GM18858 (cell line): ENCODE results near the gene MAP4K4.
A peak's percentile ranks its signal among the peaks of the same experiment; 100 is the strongest.
"Not testable (repeated sequence)": the region's sequence is repeated elsewhere in the genome, so short reads cannot be mapped to it uniquely, and the experiment has no call there.

Source experiments
- ATAC-seq: cut with Tn5 transposase; IDR thresholded peaks from one replicate; pipeline ENCODE4 v1.9.1; 2021; ENCODE audit not compliant: unreplicated experiment

MAP4K4 gene

DNA sequence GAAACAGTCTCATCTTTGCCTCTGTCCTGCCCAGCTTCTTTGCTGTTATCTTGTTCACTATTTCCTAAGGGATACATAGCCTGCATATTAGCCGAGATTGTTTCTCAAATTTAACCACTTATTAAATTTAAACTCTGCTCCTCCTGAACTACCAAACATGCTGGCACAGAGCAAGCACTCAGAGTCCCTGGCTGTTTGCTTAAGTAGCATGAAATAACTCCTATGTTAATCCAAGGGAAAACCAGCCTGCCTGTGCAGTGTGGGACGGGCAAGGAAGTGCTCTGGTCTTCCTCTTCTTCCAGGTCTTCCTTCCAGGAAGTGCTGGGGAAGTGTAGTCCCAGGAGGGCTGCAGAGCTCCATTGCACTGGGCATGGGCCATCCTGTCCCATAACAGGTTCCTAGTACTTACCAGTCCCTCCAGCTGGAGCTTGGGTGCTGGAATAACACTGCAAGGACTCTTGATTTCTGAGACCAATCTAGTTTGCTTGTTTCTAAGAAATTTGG is 198.4 kb downstream of the MAP4K4 start:
- ATAC-seq: no peak

DNA sequence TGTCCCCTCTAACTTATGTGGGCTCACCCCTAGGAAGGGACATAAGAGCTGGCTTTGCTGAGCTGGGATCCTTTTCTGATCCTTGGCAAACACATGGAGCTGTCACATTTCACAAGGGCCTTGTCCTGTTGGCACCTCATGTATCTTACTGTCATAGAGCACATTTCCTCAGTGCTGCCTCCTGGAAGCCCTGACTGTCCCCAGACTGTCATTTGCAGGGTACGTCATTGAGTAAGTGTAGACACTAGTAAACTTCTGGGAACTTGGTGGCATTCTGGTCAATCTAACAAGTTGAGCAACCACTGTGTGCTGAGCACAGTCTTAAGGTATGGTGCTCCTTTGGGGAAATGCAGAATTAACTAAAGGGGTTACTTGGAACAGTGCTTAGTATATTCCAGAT is 199.8 kb downstream of the MAP4K4 start:
- no peak for ATAC-seq

DNA sequence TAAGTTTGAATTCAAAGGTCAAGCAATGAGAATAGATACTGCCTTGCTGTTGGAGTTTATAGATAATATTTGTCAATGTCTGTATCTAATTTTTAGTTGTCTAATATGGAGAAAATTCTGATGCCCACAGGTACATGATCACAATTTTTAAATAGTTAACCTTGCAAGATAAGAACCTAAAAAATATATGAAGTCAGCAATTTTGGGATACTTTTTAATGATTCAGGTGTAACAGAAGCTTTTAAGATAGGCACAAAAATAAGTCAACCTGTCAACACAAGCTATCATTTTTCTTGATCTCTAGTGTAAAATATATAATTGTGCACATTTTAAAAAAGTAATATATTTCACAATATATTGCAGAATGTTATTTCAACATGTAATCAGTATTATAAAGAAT is 201.8 kb downstream of the MAP4K4 start:
- no peak for ATAC-seq

DNA sequence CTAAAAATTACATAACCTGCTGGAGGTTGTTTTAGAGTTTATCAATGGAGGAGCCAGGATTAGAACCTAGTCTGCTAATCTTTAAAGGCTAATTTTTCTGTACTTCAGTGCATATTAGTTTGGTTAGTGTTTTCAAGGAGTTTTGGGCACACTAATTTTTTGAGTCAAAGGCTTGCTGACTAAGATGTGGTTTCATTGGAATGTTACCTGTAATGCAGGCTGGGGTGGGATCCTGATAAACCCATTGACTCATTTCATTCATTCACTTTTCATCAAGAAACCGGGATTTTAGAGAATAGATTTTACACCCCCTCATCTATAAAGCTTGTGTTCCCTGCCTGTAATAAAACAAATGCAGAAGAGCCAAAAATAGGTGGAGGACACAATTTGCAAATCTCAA is 202.4 kb downstream of the MAP4K4 start:
- ATAC-seq: no peak

DNA sequence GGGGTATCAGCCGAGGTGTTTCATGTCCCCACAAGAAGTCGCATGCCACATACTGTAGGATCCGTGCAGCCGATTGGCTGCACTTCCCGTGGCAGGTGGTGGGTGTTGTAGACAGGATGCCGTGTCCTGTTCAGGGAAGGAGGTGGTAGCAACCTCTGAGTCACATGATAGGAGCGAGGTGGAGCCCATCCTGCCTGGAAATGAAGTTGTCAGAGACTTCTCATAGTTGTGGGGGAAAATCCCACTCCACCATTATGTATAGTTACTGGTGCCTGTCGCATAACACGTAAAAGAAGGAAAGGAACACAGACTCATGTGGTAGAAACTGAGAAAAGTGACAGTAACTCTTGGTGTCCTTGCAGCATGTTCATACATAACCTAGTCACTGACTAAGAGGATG is 202.9 kb downstream of the MAP4K4 start:
- ATAC-seq: peak; percentile 92

DNA sequence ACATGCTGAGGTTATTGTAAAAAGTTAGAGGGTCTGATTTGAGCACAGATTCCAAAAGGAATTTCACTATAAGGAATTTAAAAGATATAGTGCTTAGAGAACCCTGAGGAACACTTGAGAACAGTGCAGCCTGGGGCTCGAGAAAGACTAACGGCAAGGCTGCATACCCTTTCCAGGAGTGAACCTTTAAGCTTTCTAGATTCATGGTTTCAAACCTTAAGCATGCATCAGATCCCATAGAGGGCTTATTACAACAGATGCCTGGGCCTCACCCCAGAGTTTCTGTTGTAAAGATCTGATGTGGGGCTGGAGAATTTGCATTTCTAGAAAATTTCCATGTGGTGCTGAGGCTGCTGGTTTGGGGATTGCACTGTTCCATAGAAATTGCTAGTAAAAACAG is 203.7 kb downstream of the MAP4K4 start:
- ATAC-seq: no peak

DNA sequence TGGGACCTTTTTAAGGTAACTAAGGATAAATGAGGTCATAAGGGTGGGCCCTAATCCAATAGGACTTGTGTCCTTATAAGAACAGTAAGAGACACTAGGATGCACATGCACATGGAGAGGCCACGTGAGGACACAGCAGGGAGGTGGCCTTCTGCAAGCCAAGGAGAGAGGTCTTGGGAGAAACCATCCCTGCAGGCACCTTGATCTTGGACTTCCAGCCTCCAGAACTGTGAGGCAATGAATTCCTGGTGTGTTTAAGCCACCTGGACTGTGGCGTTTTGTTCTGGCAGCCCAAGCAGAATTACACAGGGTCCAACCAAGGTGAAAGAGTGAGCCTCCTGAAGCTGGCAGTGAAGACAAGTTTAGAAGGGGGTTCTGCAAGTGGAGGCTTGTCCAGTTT is 204.7 kb downstream of the MAP4K4 start:
- no peak for ATAC-seq

DNA sequence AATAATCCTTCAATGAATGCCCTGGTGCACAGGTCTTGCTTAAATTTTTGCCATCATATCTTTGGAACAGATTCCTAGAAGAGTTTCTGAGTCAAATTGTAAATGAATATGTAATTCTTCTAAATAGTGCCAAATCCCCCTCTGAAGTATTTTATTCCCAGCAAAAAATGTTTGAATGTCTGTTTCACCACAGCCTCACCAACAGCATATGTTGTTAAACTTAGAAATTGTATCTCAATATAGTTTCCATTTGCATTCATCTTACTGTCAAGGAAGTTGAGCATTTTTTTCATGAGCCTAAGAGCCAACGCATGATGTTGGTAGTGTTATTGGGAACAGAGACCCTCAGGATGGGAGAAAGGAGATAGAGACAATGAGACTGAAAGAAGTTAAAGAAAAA is 207.4 kb downstream of the MAP4K4 start:
- ATAC-seq: no peak

DNA sequence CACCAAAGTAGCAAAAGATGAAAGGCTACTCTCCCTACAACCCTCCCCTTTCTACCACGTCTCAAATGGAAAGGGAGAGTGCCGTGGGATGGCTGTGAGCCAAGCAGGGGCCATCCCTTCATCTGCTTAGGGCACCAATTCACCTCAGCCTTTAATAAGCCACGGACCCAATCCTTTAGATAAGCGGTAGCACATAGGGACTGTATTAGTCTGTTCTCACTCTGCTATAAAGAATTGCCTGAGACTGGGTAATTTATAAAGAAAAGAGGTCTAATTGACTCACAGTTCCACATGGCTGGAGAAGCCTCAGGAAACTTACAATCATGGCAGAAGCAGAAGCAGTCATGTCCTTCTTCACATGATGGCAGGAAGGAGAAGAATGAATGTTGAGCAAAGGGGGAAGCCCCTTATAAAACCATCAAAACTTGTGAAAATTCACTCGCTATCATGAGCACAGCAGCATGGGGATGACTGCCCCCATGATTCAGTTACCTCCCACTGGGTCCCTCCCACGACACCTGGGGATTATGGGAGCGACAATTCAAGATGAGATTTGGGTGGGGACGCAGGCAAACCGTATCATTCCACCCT is 208.3 kb downstream of the MAP4K4 start:
- ATAC-seq: no peak

DNA sequence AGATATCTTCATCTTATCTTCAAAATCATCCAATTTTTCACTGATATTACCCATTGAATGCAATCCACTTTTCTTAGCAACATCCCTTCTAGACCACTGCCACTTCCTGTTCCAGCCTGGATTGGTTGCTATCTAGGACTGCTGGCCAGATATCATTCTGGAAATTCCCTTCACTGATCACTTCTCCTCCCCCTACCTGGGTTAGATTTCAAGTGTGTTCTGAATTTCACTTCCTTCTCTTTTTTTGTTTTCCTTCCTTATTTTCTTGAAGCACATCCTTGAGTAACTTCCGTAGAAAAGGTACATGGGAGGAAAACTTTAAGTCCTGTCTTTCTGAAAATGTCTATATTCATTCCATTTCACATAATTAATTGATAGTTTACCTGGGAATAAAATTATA is 212.3 kb downstream of the MAP4K4 start:
- ATAC-seq: no peak

DNA sequence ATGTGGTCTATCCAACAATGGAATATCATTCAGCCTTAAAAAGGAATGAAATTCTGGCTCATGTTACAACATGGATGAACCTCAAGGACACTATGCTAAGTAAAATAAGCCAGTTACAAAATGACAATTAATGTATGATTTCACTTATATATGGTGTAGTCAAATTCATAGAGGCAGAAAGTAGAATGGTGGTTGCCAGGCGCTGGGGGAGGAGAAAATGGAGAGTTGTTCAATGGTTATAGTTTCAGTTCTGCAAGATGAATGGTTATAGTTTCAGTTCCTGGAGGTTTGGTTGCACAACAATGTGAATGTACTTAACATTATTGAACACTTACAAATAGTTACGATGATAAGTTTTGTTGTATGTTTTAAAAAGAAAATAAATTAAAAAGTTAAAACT is 215.0 kb downstream of the MAP4K4 start:
- ATAC-seq: peak; percentile 98

DNA sequence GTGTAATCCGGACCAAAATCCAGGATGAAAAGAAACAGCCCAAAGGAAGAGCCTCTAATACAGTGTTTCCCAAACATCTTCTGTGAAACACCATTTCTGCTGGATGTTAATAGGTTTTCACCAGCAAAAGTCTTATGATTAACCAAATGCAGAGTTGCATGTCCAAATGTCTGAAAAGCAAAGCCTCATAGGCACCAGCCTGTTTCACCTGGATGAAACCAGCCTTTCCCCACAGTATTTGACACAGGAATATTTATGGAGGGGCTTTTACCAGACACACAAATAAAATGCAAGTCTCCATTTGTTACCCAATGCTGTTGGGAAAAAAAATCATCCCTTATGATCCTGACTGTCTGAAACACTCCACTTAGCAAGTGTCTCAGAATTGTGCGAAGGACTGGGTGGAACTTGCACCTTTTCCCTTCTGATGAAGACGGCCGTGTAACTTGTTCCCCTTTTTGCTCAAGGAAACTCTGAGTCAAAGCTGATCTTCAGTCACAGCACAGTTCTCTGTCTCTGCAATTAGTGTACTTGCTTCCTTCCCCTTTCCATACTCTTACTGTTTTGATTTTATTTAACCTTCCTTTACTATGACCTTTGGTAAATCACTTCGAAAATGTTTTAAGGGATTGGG is 223.9 kb downstream of the MAP4K4 start:
- ATAC-seq: no peak

DNA sequence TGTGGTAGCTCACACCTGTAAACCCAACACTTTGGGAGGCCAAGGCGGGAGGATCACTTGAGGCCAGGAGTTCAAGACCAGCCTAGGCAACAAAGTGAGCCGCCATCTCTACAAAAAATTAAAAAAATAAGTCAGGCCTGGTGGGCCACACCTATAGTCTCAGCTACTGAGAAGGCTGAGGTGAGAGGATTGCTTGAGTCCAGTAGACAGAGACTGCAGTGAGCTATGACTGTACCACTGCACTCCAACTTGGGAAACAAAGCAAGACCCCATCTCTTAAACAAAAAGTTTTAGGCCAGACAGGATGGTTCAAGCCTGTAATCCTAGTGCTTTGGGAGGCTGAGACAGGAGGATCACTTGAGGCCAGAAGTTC is 224.4 kb downstream of the MAP4K4 start:
- no peak for ATAC-seq

DNA sequence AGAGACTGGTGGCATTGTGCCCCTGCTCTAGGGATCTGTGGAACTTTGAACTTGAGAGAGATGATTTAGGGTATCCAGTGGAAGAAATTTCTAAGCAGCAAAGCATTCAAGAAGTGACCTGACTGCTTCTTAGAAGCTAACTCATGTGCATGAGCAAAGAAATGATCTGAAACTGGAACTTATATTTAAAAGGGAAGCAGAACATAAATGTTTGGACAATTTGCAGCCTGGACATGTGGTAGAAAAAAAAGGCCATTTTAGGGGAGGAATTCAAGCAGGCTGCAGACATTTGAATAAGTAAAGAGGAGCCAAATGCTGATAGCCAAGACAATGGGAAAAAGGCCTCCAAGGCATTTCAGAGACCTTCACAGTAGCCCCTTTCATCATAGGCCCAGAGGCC is 226.8 kb downstream of the MAP4K4 start:
- ATAC-seq: not testable (repeated sequence)

DNA sequence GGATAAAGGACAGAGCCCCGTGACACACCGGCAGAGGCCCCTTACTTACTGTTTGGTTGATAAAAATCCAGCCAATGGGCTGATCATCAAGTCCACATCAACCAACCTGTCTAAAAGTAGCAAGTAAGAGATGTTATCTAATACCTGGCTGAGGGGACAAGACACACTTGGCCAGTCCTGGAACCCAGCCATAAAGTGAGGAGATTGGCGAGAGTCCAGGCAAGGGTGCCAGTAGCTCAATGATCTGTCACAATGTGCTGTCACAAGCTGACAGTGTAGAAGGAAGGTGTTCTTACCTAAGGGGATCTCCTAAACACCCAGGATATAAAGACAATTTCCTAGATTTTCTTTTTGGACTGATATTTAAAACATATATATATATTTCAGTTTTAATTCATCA is 232.5 kb downstream of the MAP4K4 start:
- no peak for ATAC-seq

DNA sequence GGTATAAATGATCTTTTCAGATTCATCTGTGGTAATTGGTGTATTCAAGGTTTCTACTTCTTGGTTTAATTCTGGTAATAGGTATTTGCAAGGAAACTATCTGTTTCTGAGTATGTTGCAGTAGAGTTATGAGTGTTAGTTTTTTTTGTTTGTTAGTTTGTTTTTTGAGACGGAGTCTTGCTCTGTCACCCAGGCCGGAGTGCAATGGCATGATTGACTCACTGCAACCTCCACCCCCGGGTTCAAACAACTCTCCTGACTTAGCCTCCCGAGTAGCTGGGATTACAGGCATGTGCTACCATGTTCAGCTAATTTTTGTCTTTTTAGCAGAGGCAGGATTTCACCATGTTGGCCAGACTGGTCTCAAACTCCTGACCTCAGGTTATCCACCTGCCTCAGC is 233.3 kb downstream of the MAP4K4 start:
- no peak for ATAC-seq

DNA sequence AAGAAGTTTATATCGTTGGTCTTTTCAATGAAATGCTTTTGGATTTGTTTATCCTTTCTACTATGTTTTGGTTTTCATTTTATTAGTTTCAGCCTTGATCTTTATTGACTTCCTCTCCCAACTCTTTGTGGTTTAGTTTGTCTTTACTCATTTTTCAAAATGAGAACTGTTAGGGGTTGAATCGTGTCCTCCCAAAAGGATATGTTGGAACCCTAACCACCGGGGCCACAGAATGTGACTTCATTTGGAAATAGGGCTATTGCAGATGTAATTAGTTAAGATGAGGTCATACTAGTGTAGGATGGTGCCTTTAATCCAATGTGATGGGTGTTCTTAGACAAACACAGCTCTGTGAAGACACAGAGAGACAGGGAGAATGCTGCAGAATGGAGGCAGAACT is 233.9 kb downstream of the MAP4K4 start:
- ATAC-seq: no peak

DNA sequence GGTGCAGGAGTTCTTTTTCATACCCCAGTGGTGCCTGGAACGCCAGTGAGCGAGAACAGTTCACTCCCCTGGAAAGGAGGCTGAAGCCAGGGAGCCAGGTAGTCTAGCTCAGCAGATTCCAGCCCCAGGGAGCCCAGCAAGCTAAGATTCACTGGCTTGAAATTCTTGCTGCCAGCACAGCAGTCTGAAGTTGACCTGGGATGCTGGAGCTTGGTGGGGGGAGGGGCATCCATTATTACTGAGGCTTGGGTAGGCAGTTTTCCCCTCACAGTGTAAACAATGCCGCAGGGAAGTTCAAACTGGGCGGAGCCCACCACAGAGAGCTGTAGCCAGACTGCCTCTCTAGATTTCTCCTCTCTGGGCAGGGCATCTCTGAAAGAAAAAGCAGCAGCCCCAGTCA is 238.3 kb downstream of the MAP4K4 start:
- not testable (repeated sequence) for ATAC-seq

DNA sequence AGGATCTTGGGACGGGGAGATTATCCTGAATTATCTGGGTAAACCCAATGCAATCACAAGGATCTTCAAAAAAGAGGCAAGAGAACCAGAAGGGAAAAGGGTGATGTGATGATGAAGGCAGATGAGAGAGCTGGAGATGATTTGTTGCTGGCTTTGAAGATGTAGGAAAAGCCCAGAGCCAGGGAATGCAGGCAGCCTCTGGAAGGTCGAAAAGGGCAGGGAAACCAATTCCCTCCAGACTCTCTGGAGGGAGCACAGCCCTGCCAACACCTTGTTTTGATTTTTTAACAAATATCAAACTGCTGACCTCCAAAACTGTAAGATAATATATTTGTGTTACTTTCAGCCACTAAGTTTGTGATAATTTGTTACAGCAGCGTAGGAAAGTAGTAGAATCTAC is 245.3 kb downstream of the MAP4K4 start:
- no peak for ATAC-seq
